ENCODE results near the gene NR2F2.

- TF ChIP-seq CTCF (IDR thresholded peaks at IDR 0.05; ENCODE audit: poor library complexity, severe bottlenecking): no peak
- TF ChIP-seq POLR2AphosphoS5 (IDR thresholded peaks at IDR 0.05): no peak
- no peak for TF ChIP-seq MXI1 (conservative IDR thresholded peaks at IDR 0.05; ENCODE audit: poor library complexity, severe bottlenecking)
- TF ChIP-seq EZH2 (IDR thresholded peaks at IDR 0.05; ENCODE audit: borderline replicate concordance, insufficient read depth, low read length, poor library complexity, severe bottlenecking): peak; percentile 79
- no peak for TF ChIP-seq TAF1 (IDR thresholded peaks at IDR 0.05; ENCODE audit: low read depth)
- TF ChIP-seq RAD21 (conservative IDR thresholded peaks at IDR 0.05): no peak
- TF ChIP-seq REST (IDR thresholded peaks at IDR 0.05; ENCODE audit: borderline replicate concordance): no peak
- no peak for TF ChIP-seq SMC3 (conservative IDR thresholded peaks at IDR 0.05; ENCODE audit: poor library complexity)
Measured at GRCh38 chr15:96333131-96334016, 2.9 kb downstream of the NR2F2 start.

Measured in neural cell (in vitro differentiated cells).